ENCODE data around the gene BCKDHA. TPM values are rescaled to one million over a fixed set of nuclear protein-coding genes. Genes with fewer than 3 reads are reported as not detected.

BCKDHA gene
- total RNA-seq, 1 donor from 2014 or later = 14.6 TPM

GRCh38 chr19:41439441-41440222, 42.0 kb downstream of the BCKDHA start, which contains the start of gene DMAC2:
Gene DMAC2 (minus strand): TSS chr19:41439912. CDS start chr19:41439899, 13 bp downstream.
- DNase-seq (ENCODE audit: low spot score) = peak; percentile 93
- Mint-ChIP-seq H3K4me3 (no peak within 1 kb of the TSS), H3K4me1 (ENCODE audit: low read depth) (peaks cover 5% of the 10 kb centered on the region), H3K9me3 (no peaks in the 10 kb centered on the region), H3K36me3 (ENCODE audit: low read depth) (peaks cover 4% of the 10 kb centered on the region), H3K27me3 (ENCODE audit: insufficient read depth) (peaks cover 5% of the 10 kb centered on the region), H3K27ac (no peak within 1 kb of the TSS)
- intact Hi-C loops (cut with micrococcal nuclease) = loop anchor here (1.0 to 10.0 kb wide), 9 partner anchors 10 to 688 kb away; partner anchors contain the start of genes B9D2, BCKDHA, EXOSC5 and SNRPA

DNA sequence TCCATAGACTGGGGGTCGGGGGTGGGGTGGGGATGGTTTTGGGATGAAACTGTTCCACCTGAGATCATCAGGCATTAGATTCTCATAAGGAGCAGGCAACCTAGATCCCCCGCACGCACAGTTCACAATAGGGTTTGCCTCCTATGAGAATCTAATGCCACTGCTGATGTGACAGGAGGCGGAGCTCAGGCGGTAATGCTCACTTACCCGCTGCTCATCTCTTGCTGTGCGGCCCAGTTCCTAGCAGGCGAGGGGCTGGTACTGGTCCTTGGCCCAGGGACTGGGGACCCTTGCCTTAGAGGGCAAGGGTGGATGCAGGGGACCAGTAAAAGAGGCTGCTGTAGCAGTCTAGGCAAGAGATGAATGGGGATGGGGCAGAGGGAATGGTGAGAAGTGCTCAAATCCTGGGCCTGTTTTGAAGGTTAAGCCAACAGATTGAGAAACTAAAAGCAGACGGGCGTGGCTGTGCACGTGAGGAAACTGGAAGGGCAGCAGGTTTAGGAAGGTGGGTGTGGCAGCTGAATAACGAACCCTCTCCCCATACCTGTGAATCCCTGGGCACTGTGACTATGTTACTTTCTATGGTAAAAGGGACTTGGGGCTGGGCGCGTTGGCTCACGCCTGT, 43.8 kb downstream of the BCKDHA start:
- peaks cover 4% of the 10 kb centered on the region for H3K36me3 Mint-ChIP-seq (ENCODE audit: low read depth)
- no peak overlapping the region for H3K27ac Mint-ChIP-seq
- intact Hi-C loops (cut with micrococcal nuclease) = loop anchor here (10.0 kb wide), 1 partner anchor 237 kb away; no protein-coding TSS in a partner anchor
- no peak overlapping the region for H3K4me3 Mint-ChIP-seq
- no peak for DNase-seq (ENCODE audit: low spot score)
- no peaks in the 10 kb centered on the region for H3K9me3 Mint-ChIP-seq
- H3K4me1 Mint-ChIP-seq (ENCODE audit: low read depth) = peaks cover 5% of the 10 kb centered on the region
- peaks cover 8% of the 10 kb centered on the region for H3K27me3 Mint-ChIP-seq (ENCODE audit: insufficient read depth)

DNA sequence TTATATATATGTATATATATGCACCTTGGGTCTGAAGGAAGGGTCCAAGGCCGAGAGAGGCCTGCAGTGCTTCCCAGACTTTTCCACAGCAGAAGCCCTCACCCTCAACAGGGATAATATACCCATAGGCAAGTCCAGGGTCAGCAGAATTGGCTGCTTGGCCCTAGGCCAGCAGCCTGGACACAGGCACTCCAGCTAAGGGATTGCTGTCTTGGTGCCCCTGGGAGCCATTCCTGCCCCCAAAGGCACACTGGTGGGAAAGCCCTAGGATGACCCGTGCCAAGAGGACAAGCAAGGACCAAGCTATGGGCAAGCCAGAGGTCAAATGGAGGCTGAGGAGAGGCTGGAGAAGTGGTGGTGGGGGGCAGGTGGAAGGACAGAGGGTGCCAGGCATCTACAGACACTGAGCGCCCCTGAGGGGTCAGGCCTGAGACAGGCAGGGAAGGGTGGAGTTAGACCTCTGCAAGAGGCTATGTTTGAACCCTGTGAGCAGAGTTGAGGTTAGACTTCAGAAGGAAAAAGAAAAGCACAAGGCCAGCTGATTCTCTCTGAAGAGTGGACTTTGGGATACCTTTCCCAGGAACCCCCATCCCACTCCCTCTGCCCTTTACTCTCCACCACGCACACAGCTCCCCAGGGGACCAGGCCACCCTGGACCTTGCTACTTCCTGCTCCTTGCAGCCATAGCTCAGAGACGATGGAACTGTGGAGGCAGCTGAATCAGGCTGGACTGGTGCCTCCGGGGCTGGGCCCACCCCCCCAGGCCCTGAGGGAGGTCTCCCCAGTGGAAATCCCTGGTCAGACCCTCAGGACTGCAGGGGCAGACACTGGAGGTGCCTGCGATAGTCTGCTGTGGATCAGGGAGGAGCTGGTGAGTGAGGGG, 45.1 kb downstream of the BCKDHA start, which contains the start of gene ERICH4:
Gene ERICH4, plus strand, starts transcription at position 684 of the 883 bp plus-strand sequence. Its CDS starts 14 bp downstream, at position 698.
- H3K27ac Mint-ChIP-seq = no peak within 1 kb of the TSS
- peaks cover 11% of the 10 kb centered on the region for H3K27me3 Mint-ChIP-seq (ENCODE audit: insufficient read depth)
- H3K4me1 Mint-ChIP-seq (ENCODE audit: low read depth) = peaks cover 5% of the 10 kb centered on the region
- intact Hi-C loops (cut with micrococcal nuclease) = loop anchor here (10.0 kb wide), 1 partner anchor 238 kb away; no protein-coding TSS in a partner anchor
- H3K4me3 Mint-ChIP-seq = no peak within 1 kb of the TSS
- peaks cover 2% of the 10 kb centered on the region for H3K36me3 Mint-ChIP-seq (ENCODE audit: low read depth)
- no peak for DNase-seq (ENCODE audit: low spot score)
- no peaks in the 10 kb centered on the region for H3K9me3 Mint-ChIP-seq

GRCh38 chr19:41443813-41444455, 46.3 kb downstream of the BCKDHA start:
- Mint-ChIP-seq H3K4me3 (no peak overlapping the region), H3K27ac (no peak overlapping the region), H3K9me3 (no peaks in the 10 kb centered on the region), H3K4me1 (ENCODE audit: low read depth) (no peaks in the 10 kb centered on the region), H3K27me3 (ENCODE audit: insufficient read depth) (peaks cover 11% of the 10 kb centered on the region), H3K36me3 (ENCODE audit: low read depth) (no peaks in the 10 kb centered on the region)
- intact Hi-C loops (cut with micrococcal nuclease) = loop anchor here (10.0 kb wide), 1 partner anchor 239 kb away; no protein-coding TSS in a partner anchor
- no peak for DNase-seq (ENCODE audit: low spot score)

DNA sequence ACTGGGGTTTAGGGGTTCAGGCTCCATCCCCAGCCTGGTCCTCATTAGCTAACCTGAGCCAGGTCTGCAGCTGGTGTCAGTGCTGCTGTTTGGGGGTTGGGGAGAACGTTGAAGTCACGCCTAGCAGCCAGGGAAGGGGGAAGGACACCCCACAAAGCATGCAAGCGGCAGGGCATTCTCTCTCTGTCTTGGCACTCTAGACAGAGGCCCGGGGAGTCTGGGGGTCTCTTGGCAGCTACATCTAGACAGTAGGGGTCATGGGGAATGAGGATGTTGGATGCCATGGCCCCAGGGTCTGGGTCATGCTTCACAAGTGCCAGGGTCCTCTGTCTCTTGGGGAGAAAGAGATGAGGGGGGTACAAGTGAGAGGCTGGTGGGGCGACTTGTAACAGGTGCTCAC, 48.0 kb downstream of the BCKDHA start:
- H3K9me3 Mint-ChIP-seq = no peaks in the 10 kb centered on the region
- peaks cover 11% of the 10 kb centered on the region for H3K4me1 Mint-ChIP-seq (ENCODE audit: low read depth)
- no peak overlapping the region for H3K4me3 Mint-ChIP-seq
- peaks cover 16% of the 10 kb centered on the region for H3K27me3 Mint-ChIP-seq (ENCODE audit: insufficient read depth)
- H3K27ac Mint-ChIP-seq = no peak overlapping the region
- DNase-seq (ENCODE audit: low spot score) = no peak
- intact Hi-C loops (cut with micrococcal nuclease) = loop anchor here (10.0 kb wide), 1 partner anchor 241 kb away; no protein-coding TSS in a partner anchor
- no peaks in the 10 kb centered on the region for H3K36me3 Mint-ChIP-seq (ENCODE audit: low read depth)

GRCh38 chr19:41447732-41448332, 50.2 kb downstream of the BCKDHA start:
- Mint-ChIP-seq H3K4me1 (ENCODE audit: low read depth) (peaks cover 11% of the 10 kb centered on the region), H3K27ac (no peak overlapping the region), H3K36me3 (ENCODE audit: low read depth) (no peaks in the 10 kb centered on the region), H3K27me3 (ENCODE audit: insufficient read depth) (peaks cover 18% of the 10 kb centered on the region), H3K4me3 (no peak overlapping the region), H3K9me3 (no peaks in the 10 kb centered on the region)
- no peak for DNase-seq (ENCODE audit: low spot score)
- intact Hi-C loops (cut with micrococcal nuclease) = loop anchor here (10.0 kb wide), 1 partner anchor 243 kb away; no protein-coding TSS in a partner anchor

DNA sequence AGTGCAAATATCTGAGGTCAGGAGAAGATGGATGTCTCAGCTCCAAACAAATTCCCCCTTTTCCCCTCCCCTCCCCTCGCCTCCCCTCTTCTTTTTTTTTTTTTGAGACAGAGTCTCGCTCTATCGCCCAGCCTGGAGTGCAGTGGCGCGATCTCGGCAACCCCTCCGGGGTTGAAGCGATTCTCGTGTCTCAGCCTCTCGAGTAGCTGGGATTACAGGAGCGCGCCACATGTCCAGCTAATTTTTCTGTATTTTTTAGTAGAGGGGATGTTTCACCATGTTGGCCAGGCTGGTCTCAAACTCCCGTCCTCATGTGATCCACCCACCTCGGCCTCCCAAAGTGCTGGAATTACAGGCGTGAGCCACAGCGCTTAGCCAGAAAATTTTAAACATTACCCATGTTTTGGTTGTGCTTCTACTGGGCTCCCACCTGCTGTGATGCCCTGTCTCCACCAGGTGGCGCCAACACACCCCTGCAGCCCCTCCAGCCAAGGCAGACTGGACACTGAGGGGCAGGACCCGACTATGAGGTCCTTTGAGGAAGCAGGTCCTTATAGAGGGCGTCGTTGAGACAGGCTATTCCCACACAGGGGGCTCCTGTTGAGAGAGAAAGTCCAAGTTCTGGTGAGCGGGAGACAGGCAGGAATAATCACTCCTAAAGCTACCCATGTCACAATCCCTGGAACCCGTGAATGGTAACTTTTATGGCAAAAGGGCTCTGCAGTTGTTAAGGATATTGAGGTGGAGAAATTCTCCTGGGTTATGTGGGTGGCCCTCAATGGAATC, 51.7 kb downstream of the BCKDHA start:
- H3K4me1 Mint-ChIP-seq (ENCODE audit: low read depth) = peaks cover 15% of the 10 kb centered on the region
- H3K9me3 Mint-ChIP-seq = no peaks in the 10 kb centered on the region
- peak; percentile 60 for DNase-seq (ENCODE audit: low spot score)
- intact Hi-C loops (cut with micrococcal nuclease) = loop anchor here (1.0 to 10.0 kb wide), 7 partner anchors 10 to 244 kb away; partner anchors contain the start of gene DMAC2
- H3K4me3 Mint-ChIP-seq = peak overlapping the region; percentile 81
- no peaks in the 10 kb centered on the region for H3K36me3 Mint-ChIP-seq (ENCODE audit: low read depth)
- peaks cover 14% of the 10 kb centered on the region for H3K27me3 Mint-ChIP-seq (ENCODE audit: insufficient read depth)
- H3K27ac Mint-ChIP-seq = no peak overlapping the region

DNA sequence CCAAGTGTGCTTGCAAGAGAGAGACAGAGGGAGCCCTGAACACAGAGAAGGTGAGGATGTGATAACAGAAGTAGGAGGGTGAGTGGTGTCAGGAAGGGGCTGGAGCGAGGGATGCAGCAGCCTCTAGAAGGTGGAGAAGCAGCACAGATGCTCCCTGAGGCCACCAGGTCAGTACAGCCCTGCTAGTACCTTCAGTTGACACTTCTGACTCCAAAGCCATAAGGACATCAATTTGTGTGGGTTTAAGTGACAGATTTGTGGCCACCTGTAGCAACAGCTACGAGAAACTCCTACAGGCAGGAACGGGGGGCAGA, 52.2 kb downstream of the BCKDHA start:
- H3K4me3 Mint-ChIP-seq = no peak overlapping the region
- peaks cover 19% of the 10 kb centered on the region for H3K4me1 Mint-ChIP-seq (ENCODE audit: low read depth)
- H3K9me3 Mint-ChIP-seq = no peaks in the 10 kb centered on the region
- H3K36me3 Mint-ChIP-seq (ENCODE audit: low read depth) = no peaks in the 10 kb centered on the region
- intact Hi-C loops (cut with micrococcal nuclease) = loop anchor here (1.0 to 10.0 kb wide), 7 partner anchors 11 to 245 kb away; partner anchors contain the start of gene DMAC2
- peaks cover 14% of the 10 kb centered on the region for H3K27me3 Mint-ChIP-seq (ENCODE audit: insufficient read depth)
- H3K27ac Mint-ChIP-seq = no peak overlapping the region
- DNase-seq (ENCODE audit: low spot score) = no peak

DNA sequence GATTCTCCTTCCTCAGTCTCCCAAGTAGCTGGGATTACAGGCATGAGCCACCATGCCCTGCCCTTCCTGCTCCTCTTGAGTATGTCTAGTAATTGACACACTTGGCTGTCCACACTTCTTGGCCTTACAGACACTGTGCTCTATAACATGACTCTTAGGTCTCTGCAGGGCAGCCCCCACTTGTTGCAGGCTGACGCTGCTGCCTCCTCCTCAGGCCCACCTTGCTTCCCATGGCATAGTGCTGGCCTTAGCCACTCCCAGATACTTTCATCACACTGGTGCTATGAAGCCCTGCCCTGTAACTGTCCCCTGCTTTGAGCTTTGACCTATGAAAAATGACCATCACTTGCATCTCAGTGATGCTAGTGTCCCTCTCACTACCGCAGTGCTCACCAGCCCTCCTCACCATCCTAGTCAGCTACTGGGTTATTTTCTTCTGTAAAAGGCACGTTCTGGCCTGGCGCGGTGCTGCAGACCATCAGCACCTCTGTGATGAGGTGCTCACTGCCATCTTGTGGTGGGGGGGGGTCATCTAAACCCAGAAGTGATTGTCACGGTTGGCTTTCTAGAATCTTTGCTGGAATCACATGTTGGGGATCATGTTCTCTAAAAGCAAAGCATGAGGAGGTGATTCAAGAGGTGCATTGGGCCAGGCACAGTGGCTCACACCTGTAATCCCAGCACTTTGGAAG, 55.1 kb downstream of the BCKDHA start:
- intact Hi-C loops (cut with micrococcal nuclease) = no loop called here

DNA sequence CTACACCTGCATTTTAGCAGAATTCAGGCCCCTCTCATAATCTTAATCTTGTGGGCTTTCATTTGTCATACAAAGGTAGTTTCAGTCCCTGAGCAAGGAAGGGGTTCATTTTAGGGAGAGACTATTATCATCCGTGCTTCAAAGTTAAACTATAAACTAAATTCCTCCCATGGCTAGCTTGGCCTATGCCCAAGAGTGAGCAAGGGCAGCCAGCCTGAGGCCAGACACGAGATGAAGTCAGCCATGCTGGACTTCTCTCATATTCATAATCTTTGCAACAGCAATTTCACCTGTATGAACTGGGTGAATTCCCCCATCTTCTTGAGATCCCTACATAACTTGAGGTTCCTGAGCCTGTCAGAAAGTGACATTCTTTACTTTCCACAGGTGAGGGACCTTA, 58.3 kb downstream of the BCKDHA start:
- DNase-seq (ENCODE audit: low spot score) = no peak
- Mint-ChIP-seq H3K27me3 (ENCODE audit: insufficient read depth) (peaks cover 11% of the 10 kb centered on the region), H3K27ac (no peak overlapping the region), H3K9me3 (no peaks in the 10 kb centered on the region), H3K36me3 (ENCODE audit: low read depth) (no peaks in the 10 kb centered on the region), H3K4me1 (ENCODE audit: low read depth) (peaks cover 42% of the 10 kb centered on the region), H3K4me3 (no peak overlapping the region)
- intact Hi-C loops (cut with micrococcal nuclease) = loop anchor here (5.0 kb wide), 1 partner anchor 66 kb away; no protein-coding TSS in a partner anchor

More for the DNA sequence above, 55.1 kb downstream of the BCKDHA start:
- H3K27me3 Mint-ChIP-seq (ENCODE audit: insufficient read depth) = peaks cover 8% of the 10 kb centered on the region
- no peaks in the 10 kb centered on the region for H3K9me3 Mint-ChIP-seq
- DNase-seq (ENCODE audit: low spot score) = no peak
- H3K36me3 Mint-ChIP-seq (ENCODE audit: low read depth) = no peaks in the 10 kb centered on the region
- no peak overlapping the region for H3K27ac Mint-ChIP-seq
- H3K4me1 Mint-ChIP-seq (ENCODE audit: low read depth) = peaks cover 43% of the 10 kb centered on the region
- H3K4me3 Mint-ChIP-seq = no peak overlapping the region

All from activated T-helper 1 cell treated with anti-CD3 and anti-CD28 coated beads, Interleukin-12 subunit alpha, Interleukin-12 subunit beta, Interleukin-2, Interleukin-4 antibody, amounts not matched to agents 30 ng/mL and 10 ng/mL and 1 ng/mL, durations not matched to agents 14 hours and 24 hours and 36 hours (primary cell).